ENCODE data around the gene PEDS1. TPM values are rescaled to one million over a fixed set of nuclear protein-coding genes. Genes with fewer than 3 reads are reported as not detected.
A peak's percentile ranks its signal among the peaks of the same experiment; 100 is the strongest.

PEDS1 gene
- total and polyA plus RNA-seq, 11 donors = 13.7 to 37.4 (median 28.4) TPM

GRCh38 chr20:50116368-50116999, 37.0 kb downstream of the PEDS1 start:
- Histone ChIP-seq H3K9me3 (no peaks in the 10 kb centered on the region), H3K27ac (peak overlapping the region; percentile 18 to 86 (median 78)), H3K27me3 (no peaks in the 10 kb centered on the region), H3K4me3 (peak overlapping the region in 11 of 12 donors; percentile 39 to 67 (median 57)), H3K4me1 (peaks cover 8 to 49% (median 31%) of the 10 kb centered on the region in 12 donors), H3K36me3 (no peaks in the 10 kb centered on the region)
- TF ChIP-seq POLR2A (IDR thresholded peaks at IDR 0.05) (no peak), CTCF (IDR thresholded peaks at IDR 0.05) (no peak)
- DNase-seq (no peak), ATAC-seq (no peak)
- intact Hi-C loops (cut with DNase I) = loop anchor here in 2 of 10 donors (5.0 to 10.0 kb wide), 3 partner anchors 36 to 358 kb away; partner anchors contain the start of gene PEDS1 (in 1 of the 2)
- 90 to 93% (median 91%) methylated on average over 19 of the region's 19 CpGs for WGBS, 4 donors

- peak; percentile 97 to 99 (median 98) for DNase-seq
- H3K4me1 ChIP-seq = peaks cover 11 to 50% (median 34%) of the 10 kb centered on the region in 12 donors
- intact Hi-C loops (cut with DNase I) = loop anchor here in 2 of 10 donors (5.0 to 10.0 kb wide), 3 partner anchors 37 to 359 kb away; partner anchors contain the start of gene PEDS1 (in 1 of the 2)
Measured at GRCh38 chr20:50115591-50116367, 37.7 kb downstream of the PEDS1 start.

GRCh38 chr20:50115041-50115512, 38.4 kb downstream of the PEDS1 start:
- H3K27me3 ChIP-seq = no peaks in the 10 kb centered on the region
- 54 to 61% (median 57%) methylated on average over 6 of the region's 6 CpGs for WGBS, 4 donors
- TF ChIP-seq POLR2A (IDR thresholded peaks at IDR 0.05) (no peak), CTCF (IDR thresholded peaks at IDR 0.05) (no peak)
- H3K9me3 ChIP-seq = no peaks in the 10 kb centered on the region
- no peak for ATAC-seq
- no peak for DNase-seq
- peaks cover 12 to 57% (median 41%) of the 10 kb centered on the region in 12 donors for H3K4me1 ChIP-seq
- H3K27ac ChIP-seq = peak overlapping the region in 10 of 12 donors; percentile 61 to 86 (median 78)
- H3K4me3 ChIP-seq = peak overlapping the region in 10 of 12 donors; percentile 39 to 67 (median 57)
- intact Hi-C loops (cut with DNase I) = loop anchor here in 2 of 10 donors (5.0 to 10.0 kb wide), 3 partner anchors 37 to 360 kb away; partner anchors contain the start of gene PEDS1 (in 1 of the 2)
- H3K36me3 ChIP-seq = peaks cover 0 to 3% (median 0%) of the 10 kb centered on the region in 9 donors

More at GRCh38 chr20:50115591-50116367, 37.7 kb downstream of the PEDS1 start:
- WGBS, 4 donors = 0 to 1% (median 0%) methylated on average over 24 of the region's 24 CpGs
- peaks cover 0 to 3% (median 0%) of the 10 kb centered on the region in 9 donors for H3K36me3 ChIP-seq
- peak overlapping the region; percentile 18 to 86 (median 78) for H3K27ac ChIP-seq
- ATAC-seq = peak; percentile 87 to 94 (median 89)
- peak in 1 of 2 donors; percentile 61 for TF ChIP-seq POLR2A (IDR thresholded peaks at IDR 0.05)
- TF ChIP-seq CTCF (IDR thresholded peaks at IDR 0.05) = no peak
- no peaks in the 10 kb centered on the region for H3K9me3 ChIP-seq
- peak overlapping the region; percentile 30 to 67 (median 56) for H3K4me3 ChIP-seq
- no peaks in the 10 kb centered on the region for H3K27me3 ChIP-seq
